Panc1 (cell line): ENCODE results near the gene NME3. TPM values are rescaled to one million over a fixed set of nuclear protein-coding genes. Genes with fewer than 3 reads are reported as not detected.

ENCODE experiments used
- ATAC-seq: fragments of 200-7000 bp; cut with Tn5 transposase; 2 replicates; pipeline ENCODE4 v1.9.1; 2020; ENCODE audit warnings: mild to moderate bottlenecking, moderate library complexity
- BruUV-seq: library from RNA; stranded (reverse); fragments of 400-500 nt; replicated peaks from 2 replicates; lab custom pipeline; 2021; lab: Mats Ljungman, UMichigan
- CTCF ChIA-PET: fragments of 300-600 bp; sonication (Branson Sonifier 250); formaldehyde crosslinking; loops from one replicate; lab custom pipeline; 2022; ENCODE audit warnings: antibody characterized with exemption; lab: Charles Lee
- POLR2A ChIA-PET: fragments of 300-600 bp; sonication (Branson Sonifier 250); formaldehyde crosslinking; loops from one replicate; lab custom pipeline; 2022; ENCODE audit warnings: antibody characterized with exemption; lab: Charles Lee
- DNase-seq: peaks from one replicate; pipeline ENCODE4 v3.0.0-alpha.2; 2010; ENCODE audit warnings: low read depth, low spot score
- H3K27ac ChIP-seq: 2 replicates; pipeline ENCODE4 v1.5.1; 2011; ENCODE audit warnings: mild to moderate bottlenecking, low read length, inconsistent platforms
- H3K27me3 ChIP-seq: fragments of 200-500 bp; sonication (Bioruptor generic); 2 replicates; pipeline ENCODE4 v1.6.0; 2014; ENCODE audit warnings: low read length, inconsistent platforms; ENCODE audit not compliant: control insufficient read depth, insufficient read depth
- H3K36me3 ChIP-seq: fragments of 200-500 bp; sonication (Bioruptor generic); 2 replicates; pipeline ENCODE4 v1.5.1; 2014; ENCODE audit warnings: inconsistent platforms, mild to moderate bottlenecking, low read length, moderate library complexity; ENCODE audit not compliant: control insufficient read depth, insufficient read depth
- H3K4me1 ChIP-seq: 2 replicates; pipeline ENCODE4 v1.5.1; 2011; ENCODE audit warnings: inconsistent platforms, mild to moderate bottlenecking, low read length, moderate library complexity; ENCODE audit not compliant: control insufficient read depth, insufficient read depth
- H3K4me3 ChIP-seq, 2 experiments: 2 replicates each; pipeline ENCODE4 v1.5.1; 2011 to 2012; ENCODE audit warnings: low read depth in 2 of 2, low read length in 2 of 2, mild to moderate bottlenecking in 2 of 2, inconsistent platforms in 1 of 2, moderate library complexity in 1 of 2
- H3K9me3 ChIP-seq: fragments of 200-500 bp; sonication (Bioruptor generic); 2 replicates; pipeline ENCODE4 v1.5.1; 2014; ENCODE audit warnings: low read depth, mild to moderate bottlenecking, inconsistent platforms, low read length, moderate library complexity; ENCODE audit not compliant: control insufficient read depth, insufficient read depth
- POLR2AphosphoS5 ChIP-seq: IDR thresholded peaks from 2 replicates; pipeline ENCODE4 v1.6.1; 2012; ENCODE audit warnings: mild to moderate bottlenecking, low read depth, low read length, moderate library complexity
- REST ChIP-seq, 2 experiments: IDR thresholded peaks; 2 replicates each; pipeline ENCODE4 v1.6.1; 2011 to 2012; ENCODE audit warnings: low read depth in 2 of 2, control low read depth in 1 of 2, low read length in 1 of 2, mild to moderate bottlenecking in 1 of 2, moderate library complexity in 1 of 2; ENCODE audit not compliant: insufficient read depth in 1 of 2
- SIN3A ChIP-seq: IDR thresholded peaks from 2 replicates; pipeline ENCODE4 v1.6.1; 2012; ENCODE audit warnings: low read depth, mild to moderate bottlenecking, low read length, moderate library complexity, borderline replicate concordance; ENCODE audit not compliant: insufficient read depth
- TCF7L2 ChIP-seq: IDR thresholded peaks from 2 replicates; pipeline ENCODE4 v1.6.1; 2011; ENCODE audit warnings: mild to moderate bottlenecking, low read depth, low read length, inconsistent platforms
- in situ Hi-C: cut with HindIII; loops from 2 replicates; pipeline ENCODE4 v1.10.0; 2016; ENCODE audit warnings: low sequenced_read_pairs, low pct_unique_long_range_greater_than_20kb
- intact Hi-C: fragments of 100-400 bp; cut with micrococcal nuclease; formaldehyde crosslinking; loops from one replicate; pipeline ENCODE4 v1.10.0; 2022; ENCODE audit not compliant: unreplicated experiment
- total RNA-seq: library from RNA; stranded (reverse); gene quantifications from one replicate; pipeline ENCODE4 v1.2.1, GENCODE V29; 2021; ENCODE audit not compliant: unreplicated experiment
- TF ChIP-seq, protein P1 (sequence below): fragments of 450-650 bp; IDR thresholded peaks from 2 replicates; pipeline ENCODE4 v1.5.1; 2017; ENCODE audit warnings: mild to moderate bottlenecking

NME3 gene
- total RNA-seq, 1 experiment from 2014 or later: 117 TPM

DNA sequence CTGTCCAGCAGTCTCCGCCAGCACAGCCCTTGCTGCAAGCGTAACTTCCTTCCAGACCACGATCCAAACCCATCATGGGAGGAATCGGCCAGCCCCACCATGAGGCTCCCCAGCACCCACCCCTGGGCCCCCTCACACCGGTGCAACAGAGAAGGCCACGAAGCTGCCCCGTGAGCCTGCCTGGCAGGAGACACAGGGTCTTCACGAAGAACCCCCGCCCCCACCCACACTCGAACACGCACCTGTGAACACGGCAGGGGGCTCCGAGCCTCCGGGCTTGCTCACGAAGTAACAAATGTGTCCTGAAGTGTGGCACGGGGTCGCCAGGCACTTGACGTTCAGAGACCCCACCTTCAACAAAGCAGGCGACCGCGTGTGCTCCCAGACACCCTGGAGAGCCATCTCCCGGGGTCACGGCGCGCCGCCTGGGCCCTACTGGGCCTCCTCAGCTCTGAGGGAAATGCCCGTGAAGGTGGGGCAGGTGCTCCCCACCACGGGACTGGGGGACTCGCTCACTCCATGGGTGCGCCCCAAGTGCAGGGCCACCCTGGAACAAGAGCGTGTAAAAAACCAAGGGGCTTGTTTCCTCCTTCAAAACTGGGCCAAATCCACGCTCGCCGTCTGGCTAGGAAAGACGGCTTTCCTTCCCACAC lies 47.7 kb upstream of the NME3 start:
- Histone ChIP-seq H3K9me3 (no peaks in the 10 kb centered on the region), H3K36me3 (no peaks in the 10 kb centered on the region), H3K27ac (no peak overlapping the region), H3K4me1 (0 out of 2 replicates have a peak, but pooled peaks cover under 1% of the 10 kb centered on the region), H3K27me3 (no peaks in the 10 kb centered on the region), H3K4me3 (no peak overlapping the region)
- intact Hi-C loops: no loop called here
- ChIA-PET CTCF (interaction anchor here (0.6 kb wide), 1 partner anchor 15 kb away, joined by 8 read pairs; no protein-coding TSS in a partner anchor), POLR2A (no interaction called here)
- no peak for TF ChIP-seq SIN3A
- no peak for TF ChIP-seq POLR2AphosphoS5
- no peak for TF ChIP-seq REST (IDR thresholded peaks at IDR 0.05; ENCODE audit: insufficient read depth in 1 of 2, low read depth in 2 of 2, low read length in 1 of 2)
- no peak for TF ChIP-seq TCF7L2
- TF ChIP-seq, protein P1, sequence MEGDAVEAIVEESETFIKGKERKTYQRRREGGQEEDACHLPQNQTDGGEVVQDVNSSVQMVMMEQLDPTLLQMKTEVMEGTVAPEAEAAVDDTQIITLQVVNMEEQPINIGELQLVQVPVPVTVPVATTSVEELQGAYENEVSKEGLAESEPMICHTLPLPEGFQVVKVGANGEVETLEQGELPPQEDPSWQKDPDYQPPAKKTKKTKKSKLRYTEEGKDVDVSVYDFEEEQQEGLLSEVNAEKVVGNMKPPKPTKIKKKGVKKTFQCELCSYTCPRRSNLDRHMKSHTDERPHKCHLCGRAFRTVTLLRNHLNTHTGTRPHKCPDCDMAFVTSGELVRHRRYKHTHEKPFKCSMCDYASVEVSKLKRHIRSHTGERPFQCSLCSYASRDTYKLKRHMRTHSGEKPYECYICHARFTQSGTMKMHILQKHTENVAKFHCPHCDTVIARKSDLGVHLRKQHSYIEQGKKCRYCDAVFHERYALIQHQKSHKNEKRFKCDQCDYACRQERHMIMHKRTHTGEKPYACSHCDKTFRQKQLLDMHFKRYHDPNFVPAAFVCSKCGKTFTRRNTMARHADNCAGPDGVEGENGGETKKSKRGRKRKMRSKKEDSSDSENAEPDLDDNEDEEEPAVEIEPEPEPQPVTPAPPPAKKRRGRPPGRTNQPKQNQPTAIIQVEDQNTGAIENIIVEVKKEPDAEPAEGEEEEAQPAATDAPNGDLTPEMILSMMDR: no peak
- ATAC-seq: no peak
- DNase-seq: no peak
- in situ Hi-C loops: no loop called here
- no TSS peak for BruUV-seq

DNA sequence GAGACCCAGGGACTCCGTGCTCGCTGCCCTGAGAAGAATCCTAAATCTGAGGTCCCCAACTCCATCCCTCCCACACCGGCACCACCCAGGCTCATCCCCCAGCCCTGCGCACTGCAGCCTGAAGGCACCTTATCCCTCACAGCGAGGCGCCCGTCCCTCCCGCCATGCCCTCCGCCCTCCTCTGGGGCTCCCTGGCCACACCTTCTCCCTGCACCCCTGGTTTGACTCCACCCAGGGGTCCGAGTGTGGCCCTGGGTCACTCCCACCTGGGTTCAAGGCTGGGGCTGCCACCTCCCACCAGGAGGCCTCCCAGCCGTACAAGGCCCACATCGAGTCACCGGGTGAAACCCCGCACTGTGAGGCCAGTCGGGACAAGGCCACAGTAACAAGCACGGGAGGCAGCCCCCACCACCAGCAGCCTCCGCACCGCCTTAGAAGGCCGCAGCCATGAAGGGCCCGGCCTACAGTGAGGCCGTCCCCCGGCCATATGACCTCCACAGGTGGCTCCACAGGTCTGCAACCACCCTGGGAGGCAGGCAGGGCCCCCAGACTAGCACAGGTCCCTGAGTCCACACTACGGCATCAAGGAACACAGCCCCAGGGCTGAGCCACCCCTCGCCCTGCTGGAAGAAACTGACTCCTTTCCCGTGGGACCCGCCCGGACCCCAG lies 47.0 kb upstream of the NME3 start:
- intact Hi-C loops: no loop called here
- DNase-seq (no peak), ATAC-seq (peak; percentile 28; the same call in 1 of the 2 replicates)
- in situ Hi-C loops: no loop called here
- TF ChIP-seq TCF7L2 (no peak), POLR2AphosphoS5 (no peak), REST (IDR thresholded peaks at IDR 0.05; ENCODE audit: insufficient read depth in 1 of 2, low read depth in 2 of 2, low read length in 1 of 2) (no peak), SIN3A (no peak)
- TF ChIP-seq, protein P1: no peak
- no TSS peak for BruUV-seq
- Histone ChIP-seq H3K27me3 (no peaks in the 10 kb centered on the region), H3K9me3 (no peaks in the 10 kb centered on the region), H3K36me3 (no peaks in the 10 kb centered on the region), H3K4me3 (no peak overlapping the region), H3K27ac (no peak overlapping the region), H3K4me1 (no peaks in the 10 kb centered on the region)
- ChIA-PET POLR2A (no interaction called here), CTCF (interaction anchor here (0.6 kb wide), 1 partner anchor 15 kb away, joined by 8 read pairs; no protein-coding TSS in a partner anchor)
